ENCODE measurements around the gene IRF1. TPM values are rescaled to one million over a fixed set of nuclear protein-coding genes. Genes with fewer than 3 reads are reported as not detected.

IRF1 gene
- total RNA-seq, 2 donors from 2014 or later: 5.6 to 7.3 TPM

DNA sequence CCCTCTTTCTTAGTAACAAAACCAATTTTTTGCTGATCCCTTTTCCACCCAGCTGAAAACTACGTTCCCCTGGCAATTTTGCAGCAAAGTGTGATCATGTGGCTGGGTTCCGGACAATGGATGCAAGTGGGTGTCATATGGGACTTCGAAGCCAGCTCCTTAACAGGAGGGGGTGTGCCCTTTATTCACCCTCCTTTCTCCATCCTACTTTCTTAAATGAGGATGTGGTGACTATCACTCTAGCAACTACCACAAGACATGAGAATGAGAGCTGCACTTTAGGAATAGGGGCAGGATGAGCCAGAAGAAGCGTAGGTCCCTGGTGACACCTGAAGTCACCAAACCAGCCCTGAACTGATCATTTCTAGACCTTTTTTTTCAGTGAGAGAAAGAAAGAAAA, 58.9 kb downstream of the IRF1 start:
- H3K27ac ChIP-seq (ENCODE audit: low read depth, low read length): no peak overlapping the region
- no peak overlapping the region for H3K27ac Mint-ChIP-seq

More for the DNA sequence above, 58.9 kb downstream of the IRF1 start:
- H3K4me3 Mint-ChIP-seq: no peak overlapping the region
- H3K27me3 ChIP-seq (ENCODE audit: control insufficient read depth, insufficient read depth, low read length, poor library complexity, severe bottlenecking): no peaks in the 10 kb centered on the region
- H3K9me3 Mint-ChIP-seq: no peaks in the 10 kb centered on the region
- peaks cover 32% of the 10 kb centered on the region for H3K4me1 Mint-ChIP-seq
- H3K9me3 ChIP-seq (ENCODE audit: control insufficient read depth, low read length): no peaks in the 10 kb centered on the region
- H3K36me3 ChIP-seq (ENCODE audit: control insufficient read depth, insufficient read depth, low read length): no peaks in the 10 kb centered on the region
- H3K9ac ChIP-seq (ENCODE audit: extremely low read depth, low read length, poor library complexity, severe bottlenecking): no peak overlapping the region
- peaks cover 2% of the 10 kb centered on the region for H3K27me3 Mint-ChIP-seq (ENCODE audit: insufficient read depth)
- WGBS, 2 experiments (ENCODE audit: insufficient coverage in 1 of 2, insufficient read length in 1 of 2): 89 to 93% methylated on average over 3 to 4 of the region's 4 CpGs
- H3K36me3 Mint-ChIP-seq (ENCODE audit: low read depth): no peaks in the 10 kb centered on the region
- no peak overlapping the region for H3K4me3 ChIP-seq (ENCODE audit: low read length)
- H3K4me1 ChIP-seq (ENCODE audit: control insufficient read depth, insufficient read depth, low read length): peaks cover 14% of the 10 kb centered on the region
- DNase-seq: no peak
- TF ChIP-seq, protein P1, sequence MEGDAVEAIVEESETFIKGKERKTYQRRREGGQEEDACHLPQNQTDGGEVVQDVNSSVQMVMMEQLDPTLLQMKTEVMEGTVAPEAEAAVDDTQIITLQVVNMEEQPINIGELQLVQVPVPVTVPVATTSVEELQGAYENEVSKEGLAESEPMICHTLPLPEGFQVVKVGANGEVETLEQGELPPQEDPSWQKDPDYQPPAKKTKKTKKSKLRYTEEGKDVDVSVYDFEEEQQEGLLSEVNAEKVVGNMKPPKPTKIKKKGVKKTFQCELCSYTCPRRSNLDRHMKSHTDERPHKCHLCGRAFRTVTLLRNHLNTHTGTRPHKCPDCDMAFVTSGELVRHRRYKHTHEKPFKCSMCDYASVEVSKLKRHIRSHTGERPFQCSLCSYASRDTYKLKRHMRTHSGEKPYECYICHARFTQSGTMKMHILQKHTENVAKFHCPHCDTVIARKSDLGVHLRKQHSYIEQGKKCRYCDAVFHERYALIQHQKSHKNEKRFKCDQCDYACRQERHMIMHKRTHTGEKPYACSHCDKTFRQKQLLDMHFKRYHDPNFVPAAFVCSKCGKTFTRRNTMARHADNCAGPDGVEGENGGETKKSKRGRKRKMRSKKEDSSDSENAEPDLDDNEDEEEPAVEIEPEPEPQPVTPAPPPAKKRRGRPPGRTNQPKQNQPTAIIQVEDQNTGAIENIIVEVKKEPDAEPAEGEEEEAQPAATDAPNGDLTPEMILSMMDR (conservative IDR thresholded peaks at IDR 0.05): no peak

Other genes starting within 250 kb of the IRF1 start
- gene PDLIM4, start 233.1 kb downstream of the IRF1 start, total RNA-seq: 10 to 100 TPM in 1 of 2 donors, 1 to 10 TPM in 1; 9.0 to 11.2 TPM
- gene SLC22A4, start 196.4 kb downstream of the IRF1 start, total RNA-seq: under 1 TPM in 1 of 2 donors, not detected in 1; 0.68 TPM
- gene SLC22A5, start 121.1 kb downstream of the IRF1 start, total RNA-seq: 1 to 10 TPM; 4.9 to 8.2 TPM
- gene IL5, start 52.7 kb upstream of the IRF1 start, total RNA-seq: not detected
- 10 to 100 TPM; 49.7 to 50.7 TPM for gene RAD50, start 66.2 kb upstream of the IRF1 start, total RNA-seq
- gene IL13, start 167.4 kb upstream of the IRF1 start, total RNA-seq: not detected
- gene IL4, start 183.2 kb upstream of the IRF1 start, total RNA-seq: not detected
- gene KIF3A, start 246.8 kb upstream of the IRF1 start, total RNA-seq: 10 to 100 TPM; 19.6 to 25.2 TPM

Data from endodermal cell (in vitro differentiated cells).